ENCODE data around the gene GARS1.

GARS1 gene

GRCh38 chr7:30655096-30655970 is 60.7 kb downstream of the GARS1 start:
- Histone ChIP-seq H3K4me3 (replicated peaks; ENCODE audit: low read depth, low read length) (no peak overlapping the region), H3K36me3 (ENCODE audit: control insufficient read depth, insufficient read depth, low read length) (no peaks in the 10 kb centered on the region), H3K27me3 (replicated peaks; ENCODE audit: control insufficient read depth, insufficient read depth, low read length) (no peaks in the 10 kb centered on the region)
- DNase-seq (ENCODE audit: extremely low read depth, insufficient read length) = no peak
- no peak for TF ChIP-seq CTCF (IDR thresholded peaks at IDR 0.05; ENCODE audit: insufficient read depth, low read length, poor library complexity, severe bottlenecking)

- TF ChIP-seq CTCF (IDR thresholded peaks at IDR 0.05; ENCODE audit: insufficient read depth, low read length, poor library complexity, severe bottlenecking) = no peak
These were observed 61.6 kb downstream of the GARS1 start for GRCh38 chr7:30656006-30656957.

GRCh38 chr7:30657131-30657530 is 62.5 kb downstream of the GARS1 start:
- Histone ChIP-seq H3K36me3 (ENCODE audit: control insufficient read depth, insufficient read depth, low read length) (no peaks in the 10 kb centered on the region), H3K4me3 (replicated peaks; ENCODE audit: low read depth, low read length) (no peak overlapping the region), H3K27me3 (replicated peaks; ENCODE audit: control insufficient read depth, insufficient read depth, low read length) (no peaks in the 10 kb centered on the region)
- DNase-seq (ENCODE audit: extremely low read depth, insufficient read length) = no peak
- TF ChIP-seq CTCF (IDR thresholded peaks at IDR 0.05; ENCODE audit: insufficient read depth, low read length, poor library complexity, severe bottlenecking) = no peak

More at GRCh38 chr7:30656006-30656957, 61.6 kb downstream of the GARS1 start:
- Histone ChIP-seq H3K27me3 (replicated peaks; ENCODE audit: control insufficient read depth, insufficient read depth, low read length) (no peaks in the 10 kb centered on the region), H3K4me3 (replicated peaks; ENCODE audit: low read depth, low read length) (no peak overlapping the region), H3K36me3 (ENCODE audit: control insufficient read depth, insufficient read depth, low read length) (no peaks in the 10 kb centered on the region)
- no peak for DNase-seq (ENCODE audit: extremely low read depth, insufficient read length)

- Histone ChIP-seq H3K36me3 (ENCODE audit: control insufficient read depth, insufficient read depth, low read length) (no peaks in the 10 kb centered on the region), H3K4me3 (replicated peaks; ENCODE audit: low read depth, low read length) (no peak overlapping the region), H3K27me3 (replicated peaks; ENCODE audit: control insufficient read depth, insufficient read depth, low read length) (no peaks in the 10 kb centered on the region)
- no peak for DNase-seq (ENCODE audit: extremely low read depth, insufficient read length)
- no peak for TF ChIP-seq CTCF (IDR thresholded peaks at IDR 0.05; ENCODE audit: insufficient read depth, low read length, poor library complexity, severe bottlenecking)
These were observed 63.9 kb downstream of the GARS1 start for GRCh38 chr7:30658479-30659074.

- TF ChIP-seq CTCF (IDR thresholded peaks at IDR 0.05; ENCODE audit: insufficient read depth, low read length, poor library complexity, severe bottlenecking) = no peak
- Histone ChIP-seq H3K4me3 (replicated peaks; ENCODE audit: low read depth, low read length) (no peak overlapping the region), H3K36me3 (ENCODE audit: control insufficient read depth, insufficient read depth, low read length) (no peaks in the 10 kb centered on the region), H3K27me3 (replicated peaks; ENCODE audit: control insufficient read depth, insufficient read depth, low read length) (no peaks in the 10 kb centered on the region)
- DNase-seq (ENCODE audit: extremely low read depth, insufficient read length) = no peak
These were observed 64.6 kb downstream of the GARS1 start for GRCh38 chr7:30659312-30659711.

All from GM06990 (cell line).